ENCODE data around the gene CCR5.

Gene CCR5

GRCh38 chr3:46412786-46413298 is 42.1 kb downstream of the CCR5 start:
- H3K14ac ChIP-seq (ENCODE audit: low read length) = no peak overlapping the region
- no peaks in the 10 kb centered on the region for H3K36me3 ChIP-seq (replicated peaks in 1 of 2; ENCODE audit: control insufficient read depth in 2 of 2, insufficient read depth in 2 of 2, low read length in 2 of 2)
- H2AK5ac ChIP-seq (ENCODE audit: low read depth, low read length) = no peak overlapping the region
- no CpG with 5 or more reads among the region's 3 CpGs for WGBS, 2 donors (ENCODE audit: extremely low coverage in 2 of 2, insufficient read length in 2 of 2, insufficient replicate concordance in 1 of 2)
- no peak overlapping the region for H3K23ac ChIP-seq (ENCODE audit: low read depth, low read length, poor library complexity)
- no peak overlapping the region for H2AFZ ChIP-seq (ENCODE audit: low read length)
- H2BK5ac ChIP-seq (ENCODE audit: low read length) = no peak overlapping the region
- H3K4me1 ChIP-seq (ENCODE audit: control insufficient read depth in 2 of 2, insufficient read depth in 1 of 2, low read depth in 1 of 2, low read length in 2 of 2) = no peaks in the 10 kb centered on the region
- H3K9ac ChIP-seq (ENCODE audit: low read depth, low read length, poor library complexity) = no peak overlapping the region
- no peak overlapping the region for H3K4ac ChIP-seq (ENCODE audit: low read length)
- DNase-seq (ENCODE audit: low spot score) = no peak
- no peak overlapping the region for H3K27ac ChIP-seq (replicated peaks; ENCODE audit: low read length)
- no peaks in the 10 kb centered on the region for H3K9me3 ChIP-seq (replicated peaks in 1 of 2; ENCODE audit: control insufficient read depth in 2 of 2, insufficient read depth in 1 of 2, low read depth in 1 of 2, low read length in 2 of 2)
- no peak overlapping the region for H2BK15ac ChIP-seq (ENCODE audit: low read length)
- no peak overlapping the region for H2BK120ac ChIP-seq (ENCODE audit: low read depth, low read length)
- no peak overlapping the region for H4K91ac ChIP-seq (ENCODE audit: low read depth, low read length, poor library complexity)
- no peak overlapping the region for H3K4me2 ChIP-seq (ENCODE audit: insufficient read depth, low read length, poor library complexity, severe bottlenecking)
- H3K4me3 ChIP-seq (ENCODE audit: low read length in 2 of 2) = no peak overlapping the region
- no peak overlapping the region for H3K18ac ChIP-seq (ENCODE audit: low read length)
- H3K79me1 ChIP-seq (ENCODE audit: low read depth, low read length) = no peaks in the 10 kb centered on the region
- no peak overlapping the region for H4K8ac ChIP-seq (ENCODE audit: low read depth, low read length)
- no peak overlapping the region for H2BK12ac ChIP-seq (ENCODE audit: low read length)
- peaks cover 0 to 6% (median 0%) of the 10 kb centered on the region in 3 experiments for H3K27me3 ChIP-seq (ENCODE audit: control insufficient read depth in 3 of 3, insufficient read depth in 3 of 3, low read depth in 1 of 3, low read length in 3 of 3)

- H3K27me3 ChIP-seq (ENCODE audit: control insufficient read depth in 3 of 3, insufficient read depth in 3 of 3, low read depth in 1 of 3, low read length in 3 of 3) = no peaks in the 10 kb centered on the region
- no peak overlapping the region for H3K27ac ChIP-seq (replicated peaks; ENCODE audit: low read length)
- H3K4me2 ChIP-seq (ENCODE audit: insufficient read depth, low read length, poor library complexity, severe bottlenecking) = no peak overlapping the region
- no peaks in the 10 kb centered on the region for H3K4me1 ChIP-seq (ENCODE audit: control insufficient read depth in 2 of 2, insufficient read depth in 1 of 2, low read depth in 1 of 2, low read length in 2 of 2)
- no peaks in the 10 kb centered on the region for H3K79me1 ChIP-seq (ENCODE audit: low read depth, low read length)
- DNase-seq (ENCODE audit: low spot score) = no peak
- H2BK120ac ChIP-seq (ENCODE audit: low read depth, low read length) = no peak overlapping the region
- H4K91ac ChIP-seq (ENCODE audit: low read depth, low read length, poor library complexity) = no peak overlapping the region
- H2BK5ac ChIP-seq (ENCODE audit: low read length) = no peak overlapping the region
- no peak overlapping the region for H3K14ac ChIP-seq (ENCODE audit: low read length)
- WGBS, 2 donors (ENCODE audit: extremely low coverage in 2 of 2, insufficient read length in 2 of 2, insufficient replicate concordance in 1 of 2) = no CpG with 5 or more reads among the region's 5 CpGs
- H2AFZ ChIP-seq (ENCODE audit: low read length) = no peak overlapping the region
- no peak overlapping the region for H2BK12ac ChIP-seq (ENCODE audit: low read length)
- no peak overlapping the region for H2AK5ac ChIP-seq (ENCODE audit: low read depth, low read length)
- no peak overlapping the region for H2BK15ac ChIP-seq (ENCODE audit: low read length)
- no peaks in the 10 kb centered on the region for H3K9me3 ChIP-seq (replicated peaks in 1 of 2; ENCODE audit: control insufficient read depth in 2 of 2, insufficient read depth in 1 of 2, low read depth in 1 of 2, low read length in 2 of 2)
- no peak overlapping the region for H3K9ac ChIP-seq (ENCODE audit: low read depth, low read length, poor library complexity)
- H3K23ac ChIP-seq (ENCODE audit: low read depth, low read length, poor library complexity) = no peak overlapping the region
- no peak overlapping the region for H3K4me3 ChIP-seq (ENCODE audit: low read length in 2 of 2)
- H3K36me3 ChIP-seq (replicated peaks in 1 of 2; ENCODE audit: control insufficient read depth in 2 of 2, insufficient read depth in 2 of 2, low read length in 2 of 2) = no peaks in the 10 kb centered on the region
- no peak overlapping the region for H4K8ac ChIP-seq (ENCODE audit: low read depth, low read length)
- H3K4ac ChIP-seq (ENCODE audit: low read length) = no peak overlapping the region
- H3K18ac ChIP-seq (ENCODE audit: low read length) = no peak overlapping the region
These were observed 43.2 kb downstream of the CCR5 start for GRCh38 chr3:46413951-46414350.

- H2BK15ac ChIP-seq (ENCODE audit: low read length) = no peak overlapping the region
- DNase-seq (ENCODE audit: low spot score) = no peak
These were observed 44.0 kb downstream of the CCR5 start for GRCh38 chr3:46414739-46415138.

GRCh38 chr3:46416125-46416810 is 45.5 kb downstream of the CCR5 start:
- Histone ChIP-seq H4K8ac (ENCODE audit: low read depth, low read length) (no peak overlapping the region), H3K27me3 (ENCODE audit: control insufficient read depth in 3 of 3, insufficient read depth in 3 of 3, low read depth in 1 of 3, low read length in 3 of 3) (no peaks in the 10 kb centered on the region), H3K27ac (replicated peaks; ENCODE audit: low read length) (no peak overlapping the region), H2AFZ (ENCODE audit: low read length) (no peak overlapping the region), H3K4me2 (ENCODE audit: insufficient read depth, low read length, poor library complexity, severe bottlenecking) (no peak overlapping the region), H3K4me1 (ENCODE audit: control insufficient read depth in 2 of 2, insufficient read depth in 1 of 2, low read depth in 1 of 2, low read length in 2 of 2) (no peaks in the 10 kb centered on the region), H4K91ac (ENCODE audit: low read depth, low read length, poor library complexity) (no peak overlapping the region), H3K4ac (ENCODE audit: low read length) (no peak overlapping the region), H2BK5ac (ENCODE audit: low read length) (no peak overlapping the region), H2AK5ac (ENCODE audit: low read depth, low read length) (no peak overlapping the region), H3K4me3 (ENCODE audit: low read length in 2 of 2) (no peak overlapping the region), H2BK15ac (ENCODE audit: low read length) (no peak overlapping the region), H3K23ac (ENCODE audit: low read depth, low read length, poor library complexity) (no peak overlapping the region), H3K79me1 (ENCODE audit: low read depth, low read length) (no peaks in the 10 kb centered on the region), H3K9ac (ENCODE audit: low read depth, low read length, poor library complexity) (no peak overlapping the region), H3K14ac (ENCODE audit: low read length) (no peak overlapping the region), H3K9me3 (replicated peaks in 1 of 2; ENCODE audit: control insufficient read depth in 2 of 2, insufficient read depth in 1 of 2, low read depth in 1 of 2, low read length in 2 of 2) (no peaks in the 10 kb centered on the region), H3K18ac (ENCODE audit: low read length) (no peak overlapping the region), H2BK120ac (ENCODE audit: low read depth, low read length) (no peak overlapping the region), H3K36me3 (replicated peaks in 1 of 2; ENCODE audit: control insufficient read depth in 2 of 2, insufficient read depth in 2 of 2, low read length in 2 of 2) (no peaks in the 10 kb centered on the region), H2BK12ac (ENCODE audit: low read length) (no peak overlapping the region)
- DNase-seq (ENCODE audit: low spot score) = no peak
- WGBS, 2 donors (ENCODE audit: extremely low coverage in 2 of 2, insufficient read length in 2 of 2, insufficient replicate concordance in 1 of 2) = no CpG with 5 or more reads among the region's 10 CpGs

More at GRCh38 chr3:46414739-46415138, 44.0 kb downstream of the CCR5 start:
- no CpG with 5 or more reads among the region's 4 CpGs for WGBS, 2 donors (ENCODE audit: extremely low coverage in 2 of 2, insufficient read length in 2 of 2, insufficient replicate concordance in 1 of 2)
- H3K36me3 ChIP-seq (replicated peaks in 1 of 2; ENCODE audit: control insufficient read depth in 2 of 2, insufficient read depth in 2 of 2, low read length in 2 of 2) = no peaks in the 10 kb centered on the region
- H3K79me1 ChIP-seq (ENCODE audit: low read depth, low read length) = no peaks in the 10 kb centered on the region
- no peak overlapping the region for H3K9ac ChIP-seq (ENCODE audit: low read depth, low read length, poor library complexity)
- H2BK5ac ChIP-seq (ENCODE audit: low read length) = no peak overlapping the region
- H2BK120ac ChIP-seq (ENCODE audit: low read depth, low read length) = no peak overlapping the region
- H3K27ac ChIP-seq (replicated peaks; ENCODE audit: low read length) = no peak overlapping the region
- no peaks in the 10 kb centered on the region for H3K27me3 ChIP-seq (ENCODE audit: control insufficient read depth in 3 of 3, insufficient read depth in 3 of 3, low read depth in 1 of 3, low read length in 3 of 3)
- H3K18ac ChIP-seq (ENCODE audit: low read length) = no peak overlapping the region
- no peak overlapping the region for H2BK12ac ChIP-seq (ENCODE audit: low read length)
- no peak overlapping the region for H4K8ac ChIP-seq (ENCODE audit: low read depth, low read length)
- no peaks in the 10 kb centered on the region for H3K4me1 ChIP-seq (ENCODE audit: control insufficient read depth in 2 of 2, insufficient read depth in 1 of 2, low read depth in 1 of 2, low read length in 2 of 2)
- no peak overlapping the region for H3K4me2 ChIP-seq (ENCODE audit: insufficient read depth, low read length, poor library complexity, severe bottlenecking)
- H2AK5ac ChIP-seq (ENCODE audit: low read depth, low read length) = no peak overlapping the region
- no peak overlapping the region for H3K4me3 ChIP-seq (ENCODE audit: low read length in 2 of 2)
- no peak overlapping the region for H3K14ac ChIP-seq (ENCODE audit: low read length)
- no peak overlapping the region for H4K91ac ChIP-seq (ENCODE audit: low read depth, low read length, poor library complexity)
- H3K9me3 ChIP-seq (replicated peaks in 1 of 2; ENCODE audit: control insufficient read depth in 2 of 2, insufficient read depth in 1 of 2, low read depth in 1 of 2, low read length in 2 of 2) = no peaks in the 10 kb centered on the region
- H3K23ac ChIP-seq (ENCODE audit: low read depth, low read length, poor library complexity) = no peak overlapping the region
- H2AFZ ChIP-seq (ENCODE audit: low read length) = no peak overlapping the region
- no peak overlapping the region for H3K4ac ChIP-seq (ENCODE audit: low read length)

Data from neuronal stem cell (in vitro differentiated cells).